Measurements from ENCODE around the gene CTNNA2.

Gene CTNNA2

GRCh38 chr2:80560326-80560725, 1047.5 kb downstream of the CTNNA2 start:
- Histone ChIP-seq H3K9me3 (ENCODE audit: control insufficient read depth, low read length) (no peaks in the 10 kb centered on the region), H3K27me3 (ENCODE audit: control insufficient read depth, insufficient read depth, low read length) (no peaks in the 10 kb centered on the region), H3K79me2 (no peaks in the 10 kb centered on the region), H2AFZ (no peak overlapping the region), H3K27ac (no peak overlapping the region), H3K9ac (no peak overlapping the region), H3K4me1 (no peaks in the 10 kb centered on the region), H3K4me2 (ENCODE audit: low read length) (no peak overlapping the region), H3K4me3 (ENCODE audit: low read depth, low read length) (no peak overlapping the region), H3K36me3 (ENCODE audit: control insufficient read depth, insufficient read depth, low read length) (no peaks in the 10 kb centered on the region)
- TF ChIP-seq CTCF (IDR thresholded peaks at IDR 0.05): no peak

GRCh38 chr2:80568011-80568410, 1055.2 kb downstream of the CTNNA2 start:
- no peak for TF ChIP-seq CTCF (IDR thresholded peaks at IDR 0.05)

GRCh38 chr2:80573167-80573566, 1060.3 kb downstream of the CTNNA2 start:
- Histone ChIP-seq H3K4me2 (ENCODE audit: low read length) (no peak overlapping the region), H2AFZ (no peak overlapping the region), H3K4me1 (no peaks in the 10 kb centered on the region), H3K36me3 (ENCODE audit: control insufficient read depth, insufficient read depth, low read length) (no peaks in the 10 kb centered on the region), H3K79me2 (no peaks in the 10 kb centered on the region), H3K27me3 (ENCODE audit: control insufficient read depth, insufficient read depth, low read length) (no peaks in the 10 kb centered on the region), H3K9ac (no peak overlapping the region), H3K4me3 (ENCODE audit: low read depth, low read length) (no peak overlapping the region), H3K27ac (no peak overlapping the region), H3K9me3 (ENCODE audit: control insufficient read depth, low read length) (no peaks in the 10 kb centered on the region)
- no peak for TF ChIP-seq CTCF (IDR thresholded peaks at IDR 0.05)

More at GRCh38 chr2:80568011-80568410, 1055.2 kb downstream of the CTNNA2 start:
- no peak overlapping the region for H3K4me3 ChIP-seq (ENCODE audit: low read depth, low read length)
- no peaks in the 10 kb centered on the region for H3K4me1 ChIP-seq
- no peak overlapping the region for H3K4me2 ChIP-seq (ENCODE audit: low read length)
- H3K9me3 ChIP-seq (ENCODE audit: control insufficient read depth, low read length): no peaks in the 10 kb centered on the region
- H3K79me2 ChIP-seq: no peaks in the 10 kb centered on the region
- no peak overlapping the region for H3K9ac ChIP-seq
- H3K27me3 ChIP-seq (ENCODE audit: control insufficient read depth, insufficient read depth, low read length): no peaks in the 10 kb centered on the region
- H3K27ac ChIP-seq: no peak overlapping the region
- H3K36me3 ChIP-seq (ENCODE audit: control insufficient read depth, insufficient read depth, low read length): no peaks in the 10 kb centered on the region
- no peak overlapping the region for H2AFZ ChIP-seq

GRCh38 chr2:80573950-80574349, 1061.1 kb downstream of the CTNNA2 start:
- H3K9me3 ChIP-seq (ENCODE audit: control insufficient read depth, low read length): no peaks in the 10 kb centered on the region
- no peak overlapping the region for H3K27ac ChIP-seq
- no peak overlapping the region for H2AFZ ChIP-seq
- H3K36me3 ChIP-seq (ENCODE audit: control insufficient read depth, insufficient read depth, low read length): no peaks in the 10 kb centered on the region
- no peak overlapping the region for H3K9ac ChIP-seq
- H3K4me2 ChIP-seq (ENCODE audit: low read length): no peak overlapping the region
- no peaks in the 10 kb centered on the region for H3K27me3 ChIP-seq (ENCODE audit: control insufficient read depth, insufficient read depth, low read length)
- no peak for TF ChIP-seq CTCF (IDR thresholded peaks at IDR 0.05)
- H3K4me1 ChIP-seq: no peaks in the 10 kb centered on the region
- H3K4me3 ChIP-seq (ENCODE audit: low read depth, low read length): no peak overlapping the region
- no peaks in the 10 kb centered on the region for H3K79me2 ChIP-seq

GRCh38 chr2:80579756-80580155, 1066.9 kb downstream of the CTNNA2 start:
- no peaks in the 10 kb centered on the region for H3K4me1 ChIP-seq
- H3K9me3 ChIP-seq (ENCODE audit: control insufficient read depth, low read length): no peaks in the 10 kb centered on the region
- H2AFZ ChIP-seq: no peak overlapping the region
- no peaks in the 10 kb centered on the region for H3K79me2 ChIP-seq
- no peak overlapping the region for H3K4me3 ChIP-seq (ENCODE audit: low read depth, low read length)
- no peak overlapping the region for H3K4me2 ChIP-seq (ENCODE audit: low read length)
- H3K36me3 ChIP-seq (ENCODE audit: control insufficient read depth, insufficient read depth, low read length): no peaks in the 10 kb centered on the region
- no peaks in the 10 kb centered on the region for H3K27me3 ChIP-seq (ENCODE audit: control insufficient read depth, insufficient read depth, low read length)
- H3K9ac ChIP-seq: no peak overlapping the region
- H3K27ac ChIP-seq: no peak overlapping the region
- no peak for TF ChIP-seq CTCF (IDR thresholded peaks at IDR 0.05)

Measured in parathyroid adenoma (tissue), 2 donors.